Lower lobe of right lung (tissue), 2 donors: ENCODE measurements around the gene EGF. TPM values are rescaled to one million over a fixed set of nuclear protein-coding genes. Genes with fewer than 3 reads are reported as not detected.
"Not testable (repeated sequence)": the region's sequence is repeated elsewhere in the genome, so short reads cannot be mapped to it uniquely, and the experiment has no call there.

Experiments
- ATAC-seq, 2 donors: fragments of 200-7000 bp; cut with Tn5 transposase; one replicate each; pipeline ENCODE4 v1.9.1; 2020 to 2022; ENCODE audit warnings: mild to moderate bottlenecking in 2 of 2, moderate library complexity in 2 of 2
- DNase-seq: peaks from one replicate; pipeline ENCODE4 v3.0.0-alpha.2; 2020
- H3K27ac ChIP-seq: fragments of 200-600 bp; one replicate; pipeline ENCODE4 v1.8.0; 2022
- H3K27me3 ChIP-seq: fragments of 200-600 bp; one replicate; pipeline ENCODE4 v1.8.0; 2022; ENCODE audit warnings: low read depth
- H3K36me3 ChIP-seq: fragments of 200-600 bp; one replicate; pipeline ENCODE4 v1.8.0; 2022; ENCODE audit warnings: mild to moderate bottlenecking
- H3K4me1 ChIP-seq: fragments of 200-600 bp; one replicate; pipeline ENCODE4 v1.8.0; 2022
- H3K4me3 ChIP-seq: fragments of 200-600 bp; one replicate; pipeline ENCODE4 v1.8.0; 2022; ENCODE audit warnings: mild to moderate bottlenecking
- H3K9me3 ChIP-seq: fragments of 200-600 bp; one replicate; pipeline ENCODE4 v1.8.0; 2022
- CTCF ChIP-seq: fragments of 200-600 bp; IDR thresholded peaks from one replicate; pipeline ENCODE4 v1.8.0; 2022; ENCODE audit warnings: antibody characterized with exemption, mild to moderate bottlenecking
- intact Hi-C: fragments of 100-400 bp; cut with DNase I; formaldehyde crosslinking; loops from one replicate; pipeline ENCODE4 v1.11.0; 2022
- total RNA-seq: library from RNA; stranded (reverse); fragmentation: NEBNext Ultra II Directional; extraction: Animal tissue kit (Norgen Biotek cat#: 25700); gene quantifications from one replicate; pipeline ENCODE4 v1.2.1, GENCODE V29; 2021
- donor health status: DM: no; HTN: yes; CAD: no; lungs with severe emphysema.

EGF gene
- total RNA-seq, 1 donor from 2014 or later, result 3.5 TPM

- no peak for DNase-seq
- Histone ChIP-seq H3K4me3 (no peak overlapping the region), H3K27ac (no peak overlapping the region), H3K27me3 (no peaks in the 10 kb centered on the region), H3K9me3 (no peaks in the 10 kb centered on the region), H3K36me3 (no peaks in the 10 kb centered on the region), H3K4me1 (no peaks in the 10 kb centered on the region)
- no peak for TF ChIP-seq CTCF
- intact Hi-C loops, result no loop called here
- ATAC-seq, result no peak
Observed at GRCh38 chr4:109930464-109930863, 17.8 kb downstream of the EGF start.

- Histone ChIP-seq H3K36me3 (no peaks in the 10 kb centered on the region), H3K27ac (no peak overlapping the region), H3K4me3 (no peak overlapping the region), H3K9me3 (no peaks in the 10 kb centered on the region), H3K27me3 (no peaks in the 10 kb centered on the region), H3K4me1 (no peaks in the 10 kb centered on the region)
- ATAC-seq (no peak), DNase-seq (no peak)
- TF ChIP-seq CTCF, result no peak
- intact Hi-C loops, result no loop called here
Observed at GRCh38 chr4:109930872-109931271, 18.2 kb downstream of the EGF start.

GRCh38 chr4:109931318-109931717, 18.6 kb downstream of the EGF start:
- H3K27ac ChIP-seq, result no peak overlapping the region
- H3K9me3 ChIP-seq, result no peaks in the 10 kb centered on the region
- H3K27me3 ChIP-seq, result no peaks in the 10 kb centered on the region
- TF ChIP-seq CTCF, result no peak
- DNase-seq (no peak), ATAC-seq (no peak)
- H3K4me3 ChIP-seq, result no peak overlapping the region
- H3K4me1 ChIP-seq, result no peaks in the 10 kb centered on the region
- no peaks in the 10 kb centered on the region for H3K36me3 ChIP-seq
- intact Hi-C loops, result no loop called here

GRCh38 chr4:109937352-109937751, 24.7 kb downstream of the EGF start:
- intact Hi-C loops, ATAC-seq, H3K4me3 ChIP-seq, H3K9me3 ChIP-seq, H3K27me3 ChIP-seq, DNase-seq, H3K4me1 ChIP-seq, H3K27ac ChIP-seq, H3K36me3 ChIP-seq: not testable (repeated sequence)

- Histone ChIP-seq H3K36me3 (no peaks in the 10 kb centered on the region), H3K4me1 (no peaks in the 10 kb centered on the region), H3K27ac (no peak overlapping the region), H3K4me3 (no peak overlapping the region), H3K27me3 (no peaks in the 10 kb centered on the region), H3K9me3 (no peaks in the 10 kb centered on the region)
- DNase-seq, result no peak
- no peak for ATAC-seq
- no peak for TF ChIP-seq CTCF
- intact Hi-C loops, result no loop called here
Observed at GRCh38 chr4:109939190-109939589, 26.5 kb downstream of the EGF start.

- H3K27ac ChIP-seq, result no peak overlapping the region
- TF ChIP-seq CTCF, result no peak
- intact Hi-C loops, result no loop called here
- DNase-seq (no peak), ATAC-seq (no peak)
- H3K36me3 ChIP-seq, result no peaks in the 10 kb centered on the region
- H3K9me3 ChIP-seq, result no peaks in the 10 kb centered on the region
- H3K4me1 ChIP-seq, result no peaks in the 10 kb centered on the region
- H3K27me3 ChIP-seq, result no peaks in the 10 kb centered on the region
- H3K4me3 ChIP-seq, result no peak overlapping the region
Observed at GRCh38 chr4:109942292-109942926, 29.7 kb downstream of the EGF start.
